GM21619 (cell line): ENCODE measurements around the gene CDV3.
A peak's percentile ranks its signal among the peaks of the same experiment; 100 is the strongest.
"Not testable (repeated sequence)": the region's sequence is repeated elsewhere in the genome, so short reads cannot be mapped to it uniquely, and the experiment has no call there.

Experiments
- ATAC-seq: cut with Tn5 transposase; IDR thresholded peaks from one replicate; pipeline ENCODE4 v1.9.1; 2021; ENCODE audit not compliant: unreplicated experiment

Gene CDV3, protein sequence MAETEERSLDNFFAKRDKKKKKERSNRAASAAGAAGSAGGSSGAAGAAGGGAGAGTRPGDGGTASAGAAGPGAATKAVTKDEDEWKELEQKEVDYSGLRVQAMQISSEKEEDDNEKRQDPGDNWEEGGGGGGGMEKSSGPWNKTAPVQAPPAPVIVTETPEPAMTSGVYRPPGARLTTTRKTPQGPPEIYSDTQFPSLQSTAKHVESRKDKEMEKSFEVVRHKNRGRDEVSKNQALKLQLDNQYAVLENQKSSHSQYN

DNA sequence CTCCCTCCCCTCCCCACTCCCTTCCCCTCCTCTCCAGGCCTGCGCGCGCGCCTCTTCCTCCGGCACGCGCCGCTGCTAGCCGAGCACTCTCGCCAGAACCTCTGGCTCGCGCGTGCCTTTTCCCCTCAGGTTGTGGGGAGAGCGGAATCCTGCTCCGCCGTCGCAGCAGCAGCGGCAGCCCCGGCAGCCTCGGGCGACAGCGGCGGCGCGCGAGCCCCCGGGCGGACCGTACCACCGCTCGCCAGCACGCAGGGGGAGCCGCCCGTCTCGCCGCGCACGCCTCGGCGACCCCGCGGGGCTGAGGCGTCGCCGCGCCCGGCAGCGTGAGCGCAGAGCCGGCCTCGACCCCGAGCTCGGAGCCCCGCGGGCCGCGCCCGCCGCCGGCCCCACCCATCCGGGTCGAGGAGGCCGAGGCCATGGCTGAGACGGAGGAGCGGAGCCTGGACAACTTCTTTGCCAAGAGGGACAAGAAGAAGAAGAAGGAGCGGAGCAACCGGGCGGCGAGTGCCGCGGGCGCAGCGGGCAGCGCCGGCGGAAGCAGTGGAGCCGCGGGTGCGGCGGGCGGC is at the start of gene CDV3:
Gene CDV3, plus strand, starts transcription at position 58 of the 566 bp plus-strand sequence. Its CDS starts 359 bp downstream, at position 417.
- ATAC-seq, result peak; percentile 22

DNA sequence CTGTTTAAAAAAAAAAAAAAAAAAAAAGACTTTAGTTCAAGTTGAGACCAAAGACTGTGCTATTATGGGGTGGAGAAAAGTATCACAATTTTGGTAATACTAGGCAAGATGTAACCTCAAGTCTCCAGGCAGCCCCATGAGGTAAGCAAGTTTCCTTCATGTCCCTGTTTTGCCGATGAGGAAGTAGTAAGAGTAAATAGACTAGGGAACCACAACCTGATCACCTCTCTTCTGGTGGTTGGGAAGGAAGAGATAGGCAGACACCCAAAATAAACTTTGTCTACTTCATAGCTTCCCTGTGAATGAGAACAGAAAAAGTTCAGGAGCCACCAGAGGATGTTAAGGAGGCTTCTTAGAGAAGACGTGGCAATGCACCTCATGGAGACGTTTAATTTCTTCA is 49.7 kb upstream of the CDV3 start:
- ATAC-seq, result not testable (repeated sequence)

DNA sequence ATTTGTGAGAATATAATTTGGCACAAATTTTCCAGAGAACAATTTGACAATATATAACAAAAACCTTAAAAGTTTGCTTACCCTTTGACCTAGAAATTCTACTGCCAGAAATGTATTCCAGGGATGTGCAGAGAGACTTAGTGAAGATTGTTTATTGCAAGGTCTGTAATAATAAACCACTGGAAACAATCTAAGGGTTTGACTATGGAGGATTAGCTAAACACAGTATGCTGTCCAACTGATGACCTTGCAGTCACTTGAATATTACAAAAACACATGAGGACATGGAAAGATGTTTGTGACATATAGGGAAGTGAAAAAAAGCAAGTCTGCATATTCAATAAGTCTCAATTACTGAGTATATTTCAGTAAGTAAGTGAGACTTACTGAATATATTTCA is 48.1 kb upstream of the CDV3 start:
- no peak for ATAC-seq

DNA sequence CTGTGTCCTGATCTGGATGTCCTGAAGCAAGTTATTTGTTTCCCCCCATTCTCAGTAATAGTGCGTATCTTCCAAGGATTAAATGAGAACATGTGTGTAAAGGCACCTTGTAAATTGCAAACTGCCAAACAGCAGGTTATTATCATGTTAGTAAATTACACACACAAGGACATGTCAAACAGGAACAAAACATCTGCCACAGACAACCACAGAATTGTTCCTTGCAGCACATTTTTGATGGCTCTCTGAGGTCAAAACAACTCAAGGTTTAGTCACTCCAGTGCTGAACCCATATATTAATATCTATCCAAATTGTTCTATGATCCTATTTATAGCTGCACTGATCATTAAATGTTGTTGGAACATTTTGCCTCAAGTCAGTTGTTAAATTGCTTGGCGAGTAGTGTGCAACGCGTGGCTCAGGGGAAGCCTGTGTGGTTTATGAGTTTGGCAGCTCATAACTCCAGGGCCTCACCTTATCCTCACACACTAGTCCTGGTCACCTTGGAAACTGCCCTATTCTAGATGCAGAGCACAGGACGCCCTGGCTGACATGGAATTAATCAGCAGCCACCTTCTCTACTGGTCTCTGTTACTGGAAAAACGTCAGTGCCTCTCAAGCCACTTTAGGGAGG is 46.3 kb upstream of the CDV3 start:
- no peak for ATAC-seq

DNA sequence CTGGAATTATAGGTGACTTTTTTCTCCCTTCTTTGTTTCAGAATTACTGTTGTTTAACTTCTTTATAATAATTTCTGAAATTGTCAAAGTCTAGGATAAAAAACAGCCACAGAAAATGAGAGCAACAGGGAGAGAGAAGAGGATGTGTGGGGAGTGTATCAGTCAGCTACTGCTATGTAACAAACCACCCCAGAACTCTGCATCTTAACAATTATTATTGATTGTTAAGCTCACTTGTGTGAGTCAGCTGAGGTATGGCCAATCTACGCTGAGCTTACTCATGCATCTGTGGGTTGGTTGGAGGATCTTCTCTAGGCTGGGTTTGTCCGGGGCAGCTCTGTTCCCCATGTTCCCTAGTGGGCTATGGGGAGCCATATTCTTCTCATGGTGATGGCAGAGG is 43.7 kb upstream of the CDV3 start:
- no peak for ATAC-seq

DNA sequence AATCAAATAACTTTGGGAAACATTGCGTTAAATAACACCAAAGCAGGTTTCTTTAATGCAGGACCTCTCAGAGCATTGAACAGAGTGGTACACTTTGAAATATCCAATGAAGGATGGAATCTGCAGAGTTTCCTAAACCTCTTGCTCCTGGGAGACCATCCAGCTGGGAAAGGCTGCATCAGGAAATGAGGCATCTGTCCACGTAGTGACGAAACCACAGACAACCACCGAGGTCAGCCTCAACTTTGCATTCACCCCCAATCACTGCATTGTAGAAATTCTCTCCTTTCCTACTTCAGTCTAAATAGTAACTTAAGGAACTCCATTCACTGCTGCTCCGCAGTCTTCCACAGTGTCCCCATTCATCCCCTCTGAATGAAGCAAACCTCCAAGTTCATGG is 41.5 kb upstream of the CDV3 start:
- ATAC-seq, result no peak

DNA sequence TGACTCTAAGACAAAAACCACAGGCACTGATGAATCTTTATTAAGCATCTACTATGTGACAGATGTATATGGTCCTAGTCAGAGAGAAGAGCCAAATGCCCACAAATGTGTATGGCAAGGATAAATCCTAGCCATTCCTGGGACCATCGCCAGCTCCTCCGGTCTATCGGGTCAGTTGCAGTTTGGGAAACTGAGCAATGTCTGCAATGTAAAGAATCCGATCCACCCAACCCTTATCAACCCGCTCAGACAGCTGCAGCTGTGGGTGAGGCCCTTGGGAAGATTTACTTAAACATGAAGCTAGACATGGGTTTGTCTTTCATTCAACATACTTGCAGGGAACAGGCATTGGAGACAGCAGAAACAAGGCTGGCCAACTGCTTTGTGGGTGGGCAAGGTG is 40.5 kb upstream of the CDV3 start:
- no peak for ATAC-seq

DNA sequence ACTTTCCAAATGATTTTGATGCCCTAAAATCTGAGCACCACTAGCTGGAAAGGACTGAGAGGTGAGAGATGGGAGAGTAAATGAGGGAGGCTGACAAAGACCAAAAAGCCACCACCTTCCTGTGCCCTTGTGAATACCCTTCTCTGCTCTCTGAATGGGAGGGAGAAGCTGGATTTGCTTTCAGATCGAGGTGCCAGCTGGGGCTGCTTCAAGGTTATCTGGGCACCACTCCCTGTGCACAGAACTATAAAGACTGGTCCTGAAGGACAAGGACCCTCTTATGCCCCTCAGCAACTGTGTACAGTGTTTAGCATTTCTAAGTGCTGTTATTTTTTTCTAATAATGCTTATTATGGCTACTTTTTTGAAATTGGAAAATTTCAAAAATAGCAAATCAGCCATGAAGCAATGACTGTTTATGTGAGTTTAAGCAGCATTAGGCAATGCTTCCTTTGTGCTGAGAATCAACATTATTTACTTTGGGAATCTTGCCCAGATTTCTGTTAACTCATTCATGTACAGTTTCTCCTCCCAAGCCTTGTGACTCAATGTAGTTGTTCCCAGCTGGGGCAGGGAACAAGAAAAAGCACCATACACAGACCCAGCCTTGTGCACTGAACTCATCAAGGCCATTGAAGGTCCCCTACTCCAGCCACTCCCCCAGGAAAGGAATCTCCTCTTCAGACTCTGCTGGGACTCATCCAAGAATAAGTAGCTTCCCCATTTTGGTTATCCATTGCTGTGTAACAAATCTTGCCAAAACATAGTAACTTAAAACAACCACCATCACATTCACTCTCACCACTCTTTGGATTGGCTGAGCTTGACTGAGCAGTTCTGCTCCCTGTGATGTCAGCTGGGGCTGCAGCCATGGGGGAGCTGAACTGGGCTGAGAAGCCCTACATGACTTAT is 37.3 kb upstream of the CDV3 start:
- ATAC-seq, result no peak

DNA sequence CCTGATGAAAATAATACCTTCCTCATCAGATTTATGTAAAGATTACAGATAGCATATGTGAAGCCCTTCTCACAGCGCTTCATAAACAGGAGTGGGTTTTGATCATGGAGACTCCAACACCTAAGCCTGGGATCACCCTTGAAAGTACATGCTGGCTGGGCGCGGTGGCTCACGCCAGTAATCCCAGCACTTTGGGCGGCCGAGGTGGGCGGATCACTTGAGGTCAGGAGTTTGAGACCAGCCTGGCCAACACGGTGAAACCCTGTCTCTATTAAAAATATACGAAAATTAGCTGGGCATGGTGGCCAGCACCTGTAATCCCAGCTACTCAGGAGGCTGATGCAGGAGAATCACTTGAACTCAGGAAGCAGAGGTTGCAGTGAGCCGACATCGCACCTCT is 36.4 kb upstream of the CDV3 start:
- not testable (repeated sequence) for ATAC-seq

DNA sequence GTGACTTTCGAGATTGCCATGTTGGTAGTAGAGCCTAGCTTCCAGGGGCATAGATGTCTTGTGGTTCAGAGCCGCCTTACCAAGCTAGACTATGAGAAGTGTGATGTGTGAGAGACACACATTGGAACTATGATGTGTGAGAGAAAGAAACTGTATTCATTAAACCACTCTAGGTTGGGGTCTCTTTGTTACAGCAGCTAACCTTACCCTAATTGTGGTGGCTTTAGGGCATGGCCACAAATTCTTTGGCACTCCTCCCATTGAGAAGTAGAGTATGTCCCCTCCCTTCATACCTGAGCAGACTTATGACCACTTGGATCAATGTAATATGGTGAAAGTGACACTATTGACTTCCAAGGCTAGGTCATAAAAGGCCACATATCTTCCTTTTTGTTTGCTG is 35.3 kb upstream of the CDV3 start:
- no peak for ATAC-seq

DNA sequence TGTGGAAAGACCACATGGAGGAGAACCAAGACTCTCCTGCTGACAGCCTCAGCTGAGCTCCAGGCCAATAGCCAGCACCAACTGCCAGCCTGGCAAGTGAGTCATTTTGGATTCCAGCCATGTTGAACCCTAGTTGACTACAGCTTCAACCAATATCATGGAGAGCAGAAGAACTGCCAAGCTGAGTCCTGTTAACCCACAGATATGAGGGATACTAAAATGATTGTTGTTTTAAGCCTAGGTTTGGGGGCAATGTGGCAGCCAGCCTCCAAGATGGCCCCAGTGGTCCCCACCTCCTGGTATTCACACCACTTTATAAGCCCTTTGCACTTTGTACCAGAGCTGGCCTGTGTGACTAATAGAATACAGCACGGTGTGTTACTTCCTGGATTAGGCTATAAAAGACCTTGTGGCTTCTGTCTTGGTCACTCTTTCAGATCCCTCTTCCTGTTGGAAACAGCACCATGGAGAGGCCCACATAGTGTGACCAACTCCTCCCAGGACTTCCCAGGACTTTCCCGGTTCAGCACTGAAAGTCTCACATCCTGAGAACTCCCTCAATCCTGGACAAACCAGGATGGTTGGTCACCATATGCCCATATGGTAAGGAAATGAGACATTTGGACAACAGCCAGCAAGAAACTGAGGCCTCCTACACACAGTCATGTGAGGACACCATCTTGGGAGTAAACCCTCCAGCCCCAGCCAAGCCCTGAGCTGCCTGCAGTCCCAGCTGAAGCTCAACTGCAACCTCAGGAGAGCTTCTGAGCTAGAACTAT is 32.4 kb upstream of the CDV3 start:
- ATAC-seq, result peak; percentile 62

DNA sequence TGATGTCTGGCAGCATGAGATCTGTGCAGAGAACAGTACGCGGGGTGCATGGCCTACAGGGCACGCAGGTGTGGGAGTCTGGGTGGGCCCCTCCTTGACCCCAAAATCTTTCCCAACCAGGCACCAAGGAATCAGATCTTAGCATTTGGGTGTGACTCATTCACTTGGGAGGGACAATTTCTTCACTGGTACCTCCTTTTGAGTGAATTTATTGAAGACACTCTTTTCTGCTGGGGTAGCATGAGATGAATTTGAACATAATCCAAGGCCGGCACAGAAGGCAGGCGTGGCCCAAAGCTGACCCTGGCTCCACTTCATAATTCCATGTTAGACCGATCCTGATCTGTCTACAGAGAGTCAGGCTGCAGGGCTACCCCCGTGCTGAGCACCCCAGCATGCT is 30.6 kb upstream of the CDV3 start:
- ATAC-seq, result no peak

DNA sequence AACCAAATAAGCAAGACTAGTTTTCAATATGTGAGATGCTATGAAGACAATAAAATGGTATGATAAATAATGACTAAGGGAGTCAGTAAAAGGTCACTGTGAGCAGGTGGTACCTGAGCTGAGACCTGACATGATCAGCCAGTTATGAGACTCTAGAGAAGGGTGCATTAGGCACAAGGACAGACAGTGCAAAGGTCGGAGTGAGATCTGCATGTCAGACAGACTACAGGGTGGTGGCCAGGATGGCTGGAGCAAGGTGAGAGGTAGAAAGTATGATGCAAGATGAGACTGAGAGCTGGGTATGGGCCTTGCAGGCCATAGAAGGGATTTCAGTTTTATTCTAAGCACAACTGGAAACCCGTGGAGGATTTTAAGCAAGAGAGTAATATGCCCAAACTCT is 28.5 kb upstream of the CDV3 start:
- not testable (repeated sequence) for ATAC-seq

DNA sequence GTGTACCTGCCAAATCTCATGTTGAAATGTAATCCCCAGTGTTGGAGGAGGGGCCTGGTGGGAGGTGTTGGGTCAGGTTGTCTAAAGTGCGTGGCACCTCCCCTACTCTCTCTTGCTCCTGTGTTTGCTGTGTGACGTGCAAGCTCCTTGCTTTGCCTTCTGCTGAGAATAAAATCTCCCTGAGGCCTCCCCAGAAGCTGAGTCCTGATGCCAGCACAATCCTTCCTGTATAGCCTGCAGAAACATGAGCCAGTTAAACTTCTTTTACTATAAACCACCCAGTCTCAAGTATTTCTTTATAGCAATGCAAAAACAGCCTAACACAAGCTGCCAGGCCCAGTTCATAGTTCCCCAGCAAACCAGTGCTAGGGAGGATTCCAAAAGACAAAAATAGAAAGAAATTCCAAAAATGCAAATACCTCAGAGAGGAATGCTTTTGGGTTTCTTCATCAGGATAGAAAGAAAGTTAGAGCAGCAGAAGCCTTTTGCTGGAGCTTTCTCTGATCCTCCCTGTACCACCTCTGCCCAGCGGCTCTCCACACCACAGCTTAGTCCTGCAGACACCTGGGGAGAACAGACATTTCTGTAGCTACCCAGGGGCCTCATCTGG is 25.9 kb upstream of the CDV3 start:
- ATAC-seq, result no peak

DNA sequence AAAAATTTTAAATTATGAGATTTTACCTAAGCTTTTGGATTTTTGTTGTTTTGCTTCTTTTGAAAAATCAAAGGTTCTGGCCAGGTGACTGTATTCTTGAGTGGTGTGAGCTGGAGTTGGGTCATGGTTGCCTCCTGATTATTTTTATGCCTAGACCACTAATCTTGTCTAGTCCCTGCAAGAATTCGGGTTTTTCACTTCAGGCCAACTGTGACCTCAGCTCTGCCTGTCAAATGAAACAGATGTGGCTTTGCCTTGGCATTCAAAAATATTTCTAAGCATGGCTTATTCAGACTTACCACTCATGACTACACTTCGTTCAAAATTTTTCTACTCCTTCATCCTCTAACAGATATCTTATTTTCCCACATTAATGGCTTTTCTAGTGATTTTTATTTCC is 25.4 kb upstream of the CDV3 start:
- no peak for ATAC-seq

DNA sequence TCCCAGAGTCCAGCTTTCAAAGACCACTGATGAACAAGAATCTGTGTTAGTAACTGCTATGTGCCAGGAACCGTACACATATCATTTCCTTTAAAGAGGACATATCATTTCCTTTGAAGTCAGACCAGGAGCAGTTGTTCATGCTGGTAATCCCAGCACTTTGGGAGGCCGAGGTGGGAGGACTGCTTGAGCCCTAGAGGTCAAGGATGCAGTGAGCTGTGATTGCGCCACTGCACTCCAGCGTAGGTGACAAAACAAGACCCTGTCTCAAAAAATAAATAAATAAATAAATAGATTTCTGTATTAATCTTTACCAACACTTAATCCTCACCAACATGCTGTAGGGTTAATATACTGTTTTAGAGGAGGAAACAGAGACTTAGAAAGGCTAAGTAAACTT is 23.9 kb upstream of the CDV3 start:
- ATAC-seq, result no peak

DNA sequence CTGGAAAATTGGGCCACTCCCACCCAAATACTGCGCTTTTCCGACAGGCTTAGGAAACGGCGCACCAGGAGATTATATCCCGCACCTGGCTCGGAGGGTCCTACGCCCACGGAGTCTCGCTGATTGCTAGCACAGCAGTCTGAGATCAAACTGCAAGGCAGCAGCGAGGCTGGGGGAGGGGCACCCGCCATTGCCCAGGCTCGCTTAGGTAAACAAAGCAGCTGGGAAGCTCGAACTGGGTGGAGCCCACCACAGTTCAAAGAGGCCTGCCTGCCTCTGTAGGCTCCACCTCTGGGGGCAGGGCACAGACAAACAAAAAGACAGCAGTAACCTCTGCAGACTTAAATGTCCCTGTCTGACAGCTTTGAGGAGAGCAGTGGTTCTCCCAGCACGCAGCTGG is 21.9 kb upstream of the CDV3 start:
- ATAC-seq, result not testable (repeated sequence)

DNA sequence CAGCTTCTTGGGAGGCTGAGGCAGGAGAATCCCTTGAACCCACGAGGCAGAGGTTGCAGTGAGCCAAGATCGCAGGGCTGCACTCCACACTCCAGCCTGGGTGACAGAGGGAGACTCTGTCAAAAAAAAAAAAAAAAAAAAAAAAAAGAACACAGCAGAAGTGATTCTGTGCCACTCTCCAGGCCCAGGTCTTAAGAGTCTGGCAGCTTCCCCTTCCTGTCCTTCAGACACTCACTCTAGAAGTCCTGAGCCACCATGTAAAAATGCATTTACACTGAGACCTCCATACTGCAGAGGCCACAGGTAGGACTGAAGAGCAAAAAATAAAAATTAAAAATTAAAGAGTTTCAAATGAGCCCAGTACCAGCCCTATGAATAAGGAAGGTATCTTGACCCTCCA is 11.8 kb upstream of the CDV3 start:
- ATAC-seq, result no peak

DNA sequence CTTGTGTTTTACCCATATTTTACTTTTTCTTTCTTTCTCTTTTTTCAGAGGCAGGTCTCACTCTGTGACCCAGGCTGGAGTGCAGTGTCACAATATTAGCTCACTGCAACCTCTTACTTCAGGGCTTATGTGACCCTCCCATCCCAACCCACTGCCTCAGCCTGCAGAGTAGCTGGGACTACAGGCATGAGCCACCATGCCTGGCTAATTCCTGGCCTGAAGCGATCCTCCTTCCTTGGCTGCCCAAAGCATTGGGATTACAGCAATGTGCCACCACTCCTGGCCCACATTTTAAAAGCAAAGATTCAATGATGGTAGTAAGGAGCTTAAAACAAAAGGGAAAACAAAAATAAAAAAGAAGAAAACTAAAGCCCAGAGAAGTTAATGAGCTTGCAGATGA is 11.1 kb upstream of the CDV3 start:
- no peak for ATAC-seq

DNA sequence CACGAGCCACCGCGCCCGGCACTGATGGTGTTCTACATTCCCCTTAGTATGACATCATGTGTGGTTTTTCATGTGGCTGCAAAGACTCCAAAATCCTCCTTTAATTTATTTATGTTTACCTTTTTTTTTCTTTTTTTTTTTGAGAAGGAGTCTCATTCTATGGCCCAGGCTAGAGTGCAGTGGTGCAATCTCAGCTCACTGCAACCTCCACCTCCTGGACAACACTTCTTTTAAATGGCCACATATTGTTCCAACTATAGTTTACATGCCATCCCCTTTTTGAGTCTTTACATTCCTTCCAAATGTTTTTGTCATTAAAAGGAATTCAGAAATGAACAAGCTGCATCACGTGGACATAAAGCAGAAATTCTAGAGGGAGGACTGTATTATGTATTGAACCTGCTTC is 10.3 kb upstream of the CDV3 start:
- ATAC-seq, result no peak
